HG02588 (cell line): ENCODE measurements around the gene DKK2.
"Not testable (repeated sequence)": the region's sequence is repeated elsewhere in the genome, so short reads cannot be mapped to it uniquely, and the experiment has no call there.

Source experiments
- ATAC-seq: cut with Tn5 transposase; IDR thresholded peaks from one replicate; pipeline ENCODE4 v1.9.1; 2021; ENCODE audit warnings: mild to moderate bottlenecking, moderate library complexity; ENCODE audit not compliant: unreplicated experiment

Gene DKK2

GRCh38 chr4:106914223-106914622 is 121.9 kb downstream of the DKK2 start:
- ATAC-seq = no peak

GRCh38 chr4:106909486-106910188 is 126.5 kb downstream of the DKK2 start:
- no peak for ATAC-seq

- not testable (repeated sequence) for ATAC-seq
These were observed 128.1 kb downstream of the DKK2 start for GRCh38 chr4:106908049-106908448.

- ATAC-seq = no peak
These were observed 128.9 kb downstream of the DKK2 start for GRCh38 chr4:106907216-106907615.

- no peak for ATAC-seq
These were observed 129.4 kb downstream of the DKK2 start for GRCh38 chr4:106906728-106907127.

- peak; percentile 57 for ATAC-seq
These were observed 137.4 kb downstream of the DKK2 start for GRCh38 chr4:106898621-106899230.

- ATAC-seq = no peak
These were observed 142.2 kb downstream of the DKK2 start for GRCh38 chr4:106893903-106894302.

- no peak for ATAC-seq
These were observed 142.7 kb downstream of the DKK2 start for GRCh38 chr4:106893395-106893881.

GRCh38 chr4:106892786-106893185 is 143.3 kb downstream of the DKK2 start:
- no peak for ATAC-seq

GRCh38 chr4:106875340-106875739 is 160.8 kb downstream of the DKK2 start:
- no peak for ATAC-seq
